MM.1S (cell line): ENCODE measurements around the gene PYHIN1.

ENCODE experiments used
- DNase-seq: peaks from one replicate; pipeline ENCODE4 v3.0.0-alpha.2; 2015
- H2AFZ ChIP-seq: fragments of 300-600 bp; sonication (generic); 2 replicates; pipeline ENCODE4 v1.6.0; 2016; ENCODE audit warnings: antibody characterized with exemption, low read length
- H3F3A ChIP-seq: fragments of 300-600 bp; sonication (generic); 2 replicates; pipeline ENCODE4 v1.6.1; 2016; ENCODE audit warnings: mild to moderate bottlenecking, antibody characterized with exemption, low read length, moderate library complexity, mixed read lengths; ENCODE audit not compliant: insufficient read depth
- H3K27ac ChIP-seq: fragments of 300-600 bp; sonication (generic); 2 replicates; pipeline ENCODE4 v1.5.1; 2016; ENCODE audit warnings: mild to moderate bottlenecking, low read length
- H3K27me3 ChIP-seq: fragments of 300-600 bp; sonication (generic); replicated peaks from 2 replicates; pipeline ENCODE4 v1.6.0; 2016; ENCODE audit warnings: low read length; ENCODE audit not compliant: insufficient read depth
- H3K36me3 ChIP-seq: fragments of 300-600 bp; sonication (generic); replicated peaks from 2 replicates; pipeline ENCODE4 v1.6.1; 2016; ENCODE audit warnings: mild to moderate bottlenecking, low read length, mixed read lengths; ENCODE audit not compliant: insufficient read depth
- H3K4me1 ChIP-seq: fragments of 300-600 bp; sonication (generic); 2 replicates; pipeline ENCODE4 v1.6.1; 2016; ENCODE audit warnings: low read length, mixed read lengths
- H3K4me2 ChIP-seq: fragments of 300-600 bp; sonication (generic); 2 replicates; pipeline ENCODE4 v1.6.0; 2016; ENCODE audit warnings: low read depth, low read length
- H3K4me3 ChIP-seq: fragments of 300-600 bp; sonication (generic); 2 replicates; pipeline ENCODE4 v1.5.1; 2016; ENCODE audit warnings: low read length, mixed read lengths
- H3K79me2 ChIP-seq: fragments of 300-600 bp; sonication (generic); 2 replicates; pipeline ENCODE4 v1.6.1; 2016; ENCODE audit warnings: mixed run types, low read length, mixed read lengths
- H3K9ac ChIP-seq: fragments of 300-600 bp; sonication (generic); 2 replicates; pipeline ENCODE4 v1.6.1; 2016; ENCODE audit warnings: low read length, mixed read lengths
- H3K9me2 ChIP-seq: fragments of 300-600 bp; sonication (generic); replicated peaks from 2 replicates; pipeline ENCODE4 v1.6.1; 2016; ENCODE audit warnings: mild to moderate bottlenecking, low read length, mixed read lengths; ENCODE audit not compliant: insufficient read depth
- H3K9me3 ChIP-seq: fragments of 300-600 bp; sonication (generic); replicated peaks from 2 replicates; pipeline ENCODE4 v1.6.1; 2016; ENCODE audit warnings: mild to moderate bottlenecking, low read length, mixed read lengths; ENCODE audit not compliant: insufficient read depth
- H4K20me1 ChIP-seq: fragments of 300-600 bp; sonication (generic); 2 replicates; pipeline ENCODE4 v1.6.1; 2016; ENCODE audit warnings: mild to moderate bottlenecking, low read length, moderate library complexity, mixed read lengths; ENCODE audit not compliant: insufficient read depth
- CTCF ChIP-seq: fragments of 300-600 bp; sonication (generic); IDR thresholded peaks from 2 replicates; pipeline ENCODE4 v1.5.1; 2016; ENCODE audit warnings: antibody characterized with exemption, low read length, mixed read lengths
- EZH2 ChIP-seq: fragments of 300-600 bp; sonication (generic); optimal IDR thresholded peaks from 2 replicates; pipeline ENCODE3; 2017; ENCODE audit warnings: low read depth, mild to moderate bottlenecking, antibody characterized with exemption, low read length, mixed read lengths
- EZH2phosphoT487 ChIP-seq: fragments of 300-600 bp; sonication (generic); IDR thresholded peaks from 2 replicates; pipeline ENCODE4 v1.6.1; 2018; ENCODE audit warnings: antibody characterized with exemption, low read length

The PYHIN1 gene

DNA sequence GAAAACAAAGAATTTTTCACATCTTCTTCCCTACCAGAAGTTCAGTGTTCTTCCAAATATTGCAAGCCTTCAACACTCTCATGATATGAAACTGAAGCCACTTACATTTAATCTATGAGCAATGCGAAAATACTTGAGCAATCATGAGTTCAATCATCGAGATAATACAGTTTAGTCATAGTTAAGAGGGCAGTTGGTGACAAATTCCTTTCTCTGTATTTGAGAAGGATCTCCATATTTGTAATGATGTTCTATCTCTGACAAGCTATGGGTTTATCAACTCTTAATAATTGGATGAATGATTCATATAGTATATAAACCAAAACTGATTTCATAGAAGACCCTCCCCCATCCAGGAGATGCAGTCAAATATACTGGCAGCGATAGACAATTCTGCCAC lies 29.7 kb upstream of the PYHIN1 start:
- Histone ChIP-seq H3F3A (no peaks in the 10 kb centered on the region), H3K4me2 (no peak overlapping the region), H3K36me3 (no peaks in the 10 kb centered on the region), H3K4me1 (no peaks in the 10 kb centered on the region), H3K27me3 (no peaks in the 10 kb centered on the region), H3K4me3 (no peak overlapping the region), H3K79me2 (no peaks in the 10 kb centered on the region), H2AFZ (no peak overlapping the region), H3K9ac (no peak overlapping the region), H3K9me2 (no peaks in the 10 kb centered on the region), H3K9me3 (no peaks in the 10 kb centered on the region), H3K27ac (no peak overlapping the region), H4K20me1 (no peaks in the 10 kb centered on the region)
- no peak for TF ChIP-seq EZH2
- no peak for TF ChIP-seq EZH2phosphoT487
- DNase-seq, result no peak

GRCh38 chr1:158916085-158916484 lies 15.3 kb upstream of the PYHIN1 start:
- H4K20me1 ChIP-seq, result no peaks in the 10 kb centered on the region
- H3K27me3 ChIP-seq, result no peaks in the 10 kb centered on the region
- no peaks in the 10 kb centered on the region for H3K36me3 ChIP-seq
- H3F3A ChIP-seq, result no peaks in the 10 kb centered on the region
- no peaks in the 10 kb centered on the region for H3K9me2 ChIP-seq
- H3K9ac ChIP-seq, result no peak overlapping the region
- no peak overlapping the region for H3K4me3 ChIP-seq
- TF ChIP-seq EZH2phosphoT487, result no peak
- TF ChIP-seq CTCF, result no peak
- TF ChIP-seq EZH2, result no peak
- H3K4me2 ChIP-seq, result no peak overlapping the region
- no peaks in the 10 kb centered on the region for H3K9me3 ChIP-seq
- no peak overlapping the region for H2AFZ ChIP-seq
- no peak overlapping the region for H3K27ac ChIP-seq
- DNase-seq, result no peak
- no peaks in the 10 kb centered on the region for H3K79me2 ChIP-seq
- no peaks in the 10 kb centered on the region for H3K4me1 ChIP-seq

DNA sequence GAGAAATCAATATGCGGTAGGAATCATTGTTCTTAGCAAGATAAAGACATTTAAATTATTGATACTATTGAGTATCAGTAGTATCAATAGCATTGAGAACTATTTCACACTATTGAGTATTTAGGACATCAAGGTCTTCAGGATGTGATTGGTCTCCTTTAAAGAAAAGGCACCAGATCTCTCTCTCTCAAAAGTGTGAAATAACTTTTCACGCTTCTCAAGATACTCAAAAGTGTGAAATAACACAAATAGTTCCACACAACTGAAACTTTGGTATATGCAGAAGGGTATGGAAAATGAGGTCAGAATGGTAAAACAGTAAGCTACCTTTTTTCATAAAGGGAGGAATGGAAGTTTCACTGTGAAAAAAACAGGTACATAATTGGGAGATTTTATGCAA lies 6.7 kb upstream of the PYHIN1 start:
- TF ChIP-seq EZH2 (no peak), EZH2phosphoT487 (no peak), CTCF (no peak)
- no peak overlapping the region for H2AFZ ChIP-seq
- no peaks in the 10 kb centered on the region for H3K9me2 ChIP-seq
- H3K9ac ChIP-seq, result no peak overlapping the region
- no peaks in the 10 kb centered on the region for H3K79me2 ChIP-seq
- no peak overlapping the region for H3K27ac ChIP-seq
- no peaks in the 10 kb centered on the region for H3K4me1 ChIP-seq
- H4K20me1 ChIP-seq, result no peaks in the 10 kb centered on the region
- no peaks in the 10 kb centered on the region for H3K27me3 ChIP-seq
- no peaks in the 10 kb centered on the region for H3F3A ChIP-seq
- DNase-seq, result no peak
- no peaks in the 10 kb centered on the region; the same call in 1 of the 2 replicates for H3K9me3 ChIP-seq
- H3K36me3 ChIP-seq, result no peaks in the 10 kb centered on the region
- H3K4me2 ChIP-seq, result no peak overlapping the region
- H3K4me3 ChIP-seq, result no peak overlapping the region

DNA sequence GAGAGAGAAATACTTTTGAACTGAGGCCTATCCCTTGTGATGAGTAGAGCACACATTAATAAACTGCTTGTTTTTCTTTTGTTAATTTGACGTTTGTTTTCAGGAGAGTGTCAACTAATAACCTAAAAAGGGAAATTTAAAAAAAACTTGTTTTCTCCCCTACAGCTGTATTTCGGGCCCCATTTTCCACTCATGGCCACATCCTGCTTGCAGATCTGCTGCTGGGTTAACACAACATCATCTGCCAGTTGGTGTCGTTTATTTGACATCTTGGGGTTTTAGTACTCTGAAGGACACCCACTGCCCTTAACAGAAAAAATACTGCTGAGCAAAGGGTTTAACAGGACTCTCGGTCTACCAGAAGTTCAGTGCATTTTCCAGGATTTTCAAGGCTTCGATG lies 848 bp upstream of the PYHIN1 start:
- no peak overlapping the region for H2AFZ ChIP-seq
- no peaks in the 10 kb centered on the region; the same call in 1 of the 2 replicates for H3K9me3 ChIP-seq
- DNase-seq, result no peak
- TF ChIP-seq EZH2phosphoT487 (no peak), CTCF (no peak), EZH2 (no peak)
- no peak overlapping the region for H3K27ac ChIP-seq
- H3K4me2 ChIP-seq, result no peak overlapping the region
- no peaks in the 10 kb centered on the region for H3K79me2 ChIP-seq
- H3K9ac ChIP-seq, result no peak overlapping the region
- H3K27me3 ChIP-seq, result no peaks in the 10 kb centered on the region
- no peaks in the 10 kb centered on the region for H3K9me2 ChIP-seq
- H3F3A ChIP-seq, result no peaks in the 10 kb centered on the region
- H3K4me1 ChIP-seq, result peaks cover 3% of the 10 kb centered on the region; the same call in 1 of the 2 replicates
- no peak overlapping the region for H3K4me3 ChIP-seq
- no peaks in the 10 kb centered on the region for H3K36me3 ChIP-seq
- H4K20me1 ChIP-seq, result no peaks in the 10 kb centered on the region
